LNCaP clone FGC (cell line): ENCODE measurements around the gene EHD3.

Experiments used
- DNase-seq: peaks from one replicate; pipeline ENCODE4 v3.0.0-alpha.2; 2011; ENCODE audit warnings: low read depth
- H3K4me3 ChIP-seq: 2 replicates; pipeline ENCODE4 v1.5.1; 2011; ENCODE audit warnings: mild to moderate bottlenecking, low read depth, low read length, control low read depth
- TF ChIP-seq, protein P1 (sequence below): IDR thresholded peaks from 2 replicates; pipeline ENCODE4 v1.5.1; 2012; ENCODE audit warnings: mild to moderate bottlenecking; ENCODE audit not compliant: control insufficient read depth, insufficient read depth; ENCODE audit errors: extremely low read depth

Gene EHD3

DNA sequence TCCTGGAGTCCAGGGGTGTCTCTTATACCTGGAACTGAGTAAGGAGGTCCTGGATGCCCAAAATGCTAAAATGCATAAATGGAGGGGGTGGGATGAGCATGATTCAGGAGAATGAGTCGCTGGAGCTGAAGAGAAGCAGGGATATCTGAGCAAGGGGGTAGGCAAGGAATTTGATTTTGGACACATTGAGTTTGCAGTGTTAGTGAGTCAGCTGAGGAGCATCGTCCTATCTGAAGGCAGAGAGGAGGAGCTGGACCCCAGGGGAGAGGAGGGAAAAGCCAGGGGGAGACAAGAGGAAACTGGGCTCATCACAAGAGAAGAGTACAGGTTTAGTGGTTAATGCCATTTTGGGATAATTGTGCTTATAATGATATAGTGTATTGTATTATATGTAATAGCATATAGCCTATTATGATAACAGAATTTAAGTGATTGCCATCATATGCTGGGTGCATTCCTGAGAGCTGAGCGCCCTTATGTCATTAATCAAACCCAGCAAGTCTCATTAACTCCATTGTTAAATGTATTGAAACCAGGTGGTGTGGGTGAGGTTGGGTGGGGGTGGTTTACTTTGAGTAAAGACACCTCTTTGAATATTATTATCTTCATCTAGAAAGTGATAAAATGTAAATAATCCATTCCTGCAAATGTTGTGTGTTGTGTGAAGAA is 12.4 kb downstream of the EHD3 start:
- no peak overlapping the region for H3K4me3 ChIP-seq
- DNase-seq: no peak

DNA sequence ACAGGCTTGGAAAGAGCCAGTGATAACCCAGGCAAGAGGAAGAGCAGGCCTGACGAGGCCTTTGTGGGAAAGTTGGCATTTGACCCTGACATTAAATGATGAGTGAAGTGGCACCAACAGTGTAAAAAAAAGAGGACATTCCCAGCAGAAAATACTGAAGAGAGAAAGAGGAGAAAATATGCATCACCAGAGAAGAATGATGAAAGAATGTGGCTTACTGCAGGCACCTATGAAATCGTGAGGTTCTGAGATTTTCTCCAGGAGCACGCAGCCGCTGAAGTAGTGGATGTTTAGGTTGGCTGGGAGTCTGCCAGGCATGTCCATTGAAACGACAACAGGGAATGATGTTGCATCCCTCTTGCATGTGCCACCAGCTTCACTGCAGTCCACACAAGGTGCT is 13.8 kb downstream of the EHD3 start:
- TF ChIP-seq, protein P1, sequence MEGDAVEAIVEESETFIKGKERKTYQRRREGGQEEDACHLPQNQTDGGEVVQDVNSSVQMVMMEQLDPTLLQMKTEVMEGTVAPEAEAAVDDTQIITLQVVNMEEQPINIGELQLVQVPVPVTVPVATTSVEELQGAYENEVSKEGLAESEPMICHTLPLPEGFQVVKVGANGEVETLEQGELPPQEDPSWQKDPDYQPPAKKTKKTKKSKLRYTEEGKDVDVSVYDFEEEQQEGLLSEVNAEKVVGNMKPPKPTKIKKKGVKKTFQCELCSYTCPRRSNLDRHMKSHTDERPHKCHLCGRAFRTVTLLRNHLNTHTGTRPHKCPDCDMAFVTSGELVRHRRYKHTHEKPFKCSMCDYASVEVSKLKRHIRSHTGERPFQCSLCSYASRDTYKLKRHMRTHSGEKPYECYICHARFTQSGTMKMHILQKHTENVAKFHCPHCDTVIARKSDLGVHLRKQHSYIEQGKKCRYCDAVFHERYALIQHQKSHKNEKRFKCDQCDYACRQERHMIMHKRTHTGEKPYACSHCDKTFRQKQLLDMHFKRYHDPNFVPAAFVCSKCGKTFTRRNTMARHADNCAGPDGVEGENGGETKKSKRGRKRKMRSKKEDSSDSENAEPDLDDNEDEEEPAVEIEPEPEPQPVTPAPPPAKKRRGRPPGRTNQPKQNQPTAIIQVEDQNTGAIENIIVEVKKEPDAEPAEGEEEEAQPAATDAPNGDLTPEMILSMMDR: no peak
- DNase-seq: no peak
- H3K4me3 ChIP-seq: no peak overlapping the region

More for the DNA sequence above, 12.4 kb downstream of the EHD3 start:
- TF ChIP-seq, protein P1: no peak

DNA sequence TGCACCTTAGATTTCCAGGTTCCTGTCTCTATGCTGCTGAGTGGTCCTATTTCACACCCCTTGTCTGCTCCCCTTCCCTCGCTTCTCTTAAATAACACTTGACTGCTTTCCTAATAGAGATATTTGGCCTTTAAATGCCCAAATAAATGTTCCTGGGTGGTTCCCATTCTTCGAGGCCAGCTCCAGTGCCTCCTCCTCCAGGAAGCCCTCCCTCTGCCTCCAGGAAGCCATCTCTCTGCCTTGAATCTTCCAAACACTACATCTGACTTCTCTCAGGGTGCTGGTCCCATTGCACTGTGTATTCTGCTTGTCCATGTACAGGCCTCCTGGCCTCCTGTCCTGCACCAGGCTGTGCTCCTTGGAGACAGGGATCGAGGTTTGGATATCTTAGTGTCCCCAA is 14.2 kb downstream of the EHD3 start:
- no peak overlapping the region for H3K4me3 ChIP-seq
- no peak for DNase-seq
- TF ChIP-seq, protein P1: no peak

DNA sequence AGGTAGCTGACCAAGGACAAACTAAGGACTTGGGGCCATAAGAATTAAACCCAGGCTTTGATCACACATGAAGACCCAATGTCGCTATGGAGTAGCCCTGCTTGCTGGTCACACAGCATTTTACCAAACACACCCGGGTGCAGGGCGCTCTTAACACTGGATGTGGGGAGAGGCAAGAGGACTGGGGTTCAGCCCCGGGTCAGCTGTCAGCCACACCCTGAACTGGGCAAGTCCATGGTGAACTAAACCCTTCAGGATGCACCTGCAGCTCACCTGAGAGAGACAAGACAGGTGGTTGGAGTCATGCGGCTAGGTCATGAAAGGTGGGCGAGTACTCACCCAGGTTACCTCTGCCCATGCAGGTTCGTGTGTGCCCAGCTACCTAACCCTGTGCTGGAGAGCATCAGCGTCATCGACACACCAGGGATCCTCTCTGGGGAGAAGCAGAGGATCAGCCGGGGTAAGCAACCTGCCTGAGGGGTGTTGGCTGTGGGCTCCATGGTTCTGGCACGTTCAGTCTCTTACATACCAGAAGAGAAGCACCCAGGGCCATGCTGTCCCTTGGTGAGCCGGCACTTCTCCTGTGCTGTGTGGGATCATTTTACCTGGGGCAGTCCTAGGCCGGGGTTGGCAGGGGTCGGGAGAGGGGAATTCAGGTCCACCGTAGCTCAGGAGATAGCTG is 15.2 kb downstream of the EHD3 start:
- TF ChIP-seq, protein P1: no peak
- no peak overlapping the region for H3K4me3 ChIP-seq
- DNase-seq: no peak

DNA sequence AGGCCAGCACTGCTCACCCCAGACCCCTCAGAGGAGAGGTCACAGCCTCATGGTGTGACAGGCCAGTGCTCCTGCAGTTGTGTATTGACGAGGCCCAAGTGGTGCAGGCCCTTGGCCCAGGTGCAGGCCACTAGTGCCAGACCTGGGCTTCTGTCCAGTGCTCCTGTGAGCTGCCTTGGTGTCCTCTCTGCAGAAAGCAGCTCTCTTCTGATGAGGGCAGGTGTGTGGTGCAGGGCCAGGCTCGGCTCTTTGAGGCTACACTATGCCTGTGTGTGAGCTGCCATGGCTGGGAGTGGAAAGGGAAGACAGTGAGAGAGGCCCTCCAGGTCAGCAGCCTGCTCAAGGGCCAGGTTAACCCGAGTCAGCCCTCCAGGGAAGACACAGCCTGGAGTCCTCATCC is 17.1 kb downstream of the EHD3 start:
- H3K4me3 ChIP-seq: no peak overlapping the region
- DNase-seq: no peak
- TF ChIP-seq, protein P1: no peak

DNA sequence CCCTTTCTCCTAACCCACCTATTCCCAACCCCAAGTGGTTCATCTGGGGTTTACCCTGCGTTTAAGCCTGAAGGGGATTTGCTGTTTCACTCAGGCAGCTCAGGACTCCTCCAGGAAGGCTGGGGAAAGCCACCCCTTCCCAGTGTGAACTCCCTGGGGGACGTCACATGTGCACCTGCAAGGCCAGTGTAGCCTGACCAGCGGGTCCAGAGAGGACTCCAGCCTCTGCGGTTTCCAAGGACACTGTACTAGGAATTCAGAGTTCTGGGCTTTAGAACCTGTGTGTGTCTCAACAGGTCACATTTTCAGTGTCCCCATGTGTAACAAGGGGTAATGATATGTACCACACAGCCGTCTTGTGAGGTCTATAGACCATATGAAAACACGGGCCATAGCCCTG is 17.9 kb downstream of the EHD3 start:
- TF ChIP-seq, protein P1: no peak
- H3K4me3 ChIP-seq: no peak overlapping the region
- no peak for DNase-seq
